KG1 (cell line): Measurements from ENCODE around the gene PDE4B.
A peak's percentile ranks its signal among the peaks of the same experiment; 100 is the strongest.
"Not testable (repeated sequence)": the region's sequence is repeated elsewhere in the genome, so short reads cannot be mapped to it uniquely, and the experiment has no call there.

ENCODE experiments used
- DNase-seq: peaks from one replicate; lab custom pipeline; 2025; lab: John Stamatoyannopoulos, UW

PDE4B gene

DNA sequence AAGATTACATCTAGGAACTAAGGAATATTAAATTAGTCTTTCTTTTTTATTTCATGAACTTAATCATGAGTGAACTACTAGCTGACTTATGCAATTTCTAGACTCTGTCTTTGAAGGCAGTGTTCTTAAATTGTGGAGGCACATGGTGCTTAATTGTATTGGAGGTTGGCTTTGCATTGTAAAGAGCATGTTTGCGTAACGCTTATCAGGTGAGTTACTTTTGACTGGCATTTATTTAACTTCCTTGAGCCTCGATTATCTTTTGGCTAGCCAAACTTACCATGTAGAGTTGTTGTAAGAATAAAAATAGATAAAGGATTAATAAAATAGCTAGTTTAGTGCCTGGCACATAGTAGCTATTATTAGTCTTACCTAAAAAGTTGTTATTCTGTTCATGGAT is 262.4 kb downstream of the PDE4B start:
- DNase-seq, result no peak

DNA sequence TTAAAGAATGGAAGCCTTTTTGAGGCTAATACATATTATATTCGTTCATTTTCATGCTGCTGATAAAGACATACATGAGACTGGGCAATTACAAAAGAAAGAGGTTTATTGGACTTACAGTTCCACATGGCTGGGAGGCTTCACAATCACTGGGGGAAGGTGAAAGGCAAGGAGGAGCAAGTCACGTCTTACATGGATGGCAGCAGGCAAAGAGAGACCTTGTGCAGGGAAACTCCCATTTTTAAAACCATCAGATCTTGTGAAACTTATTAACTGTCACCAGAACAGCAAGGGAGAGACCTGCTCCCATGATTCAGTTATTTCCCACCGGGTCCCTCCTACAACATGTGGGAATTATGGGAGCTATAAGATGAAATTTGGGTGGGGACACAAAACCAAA is 264.8 kb downstream of the PDE4B start:
- not testable (repeated sequence) for DNase-seq

DNA sequence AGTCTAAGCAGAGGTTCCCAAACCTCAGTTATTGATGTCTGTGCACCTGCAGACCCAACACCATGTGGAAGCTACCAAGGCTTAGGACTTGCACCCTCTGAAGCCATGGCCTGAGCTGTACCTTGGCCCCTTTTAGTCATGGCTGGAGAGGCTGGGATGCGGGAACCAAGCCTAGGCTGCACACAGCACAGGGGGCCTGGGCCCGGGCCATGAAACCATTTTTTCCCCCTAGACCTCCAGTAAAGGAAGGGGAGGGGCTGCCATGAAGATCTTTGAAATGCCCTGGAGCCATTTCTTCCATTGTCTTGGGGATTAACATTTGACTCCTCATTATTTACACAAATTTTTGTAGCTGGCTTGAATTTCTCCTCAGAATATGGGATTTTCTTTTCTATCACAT is 265.9 kb downstream of the PDE4B start:
- DNase-seq, result no peak

DNA sequence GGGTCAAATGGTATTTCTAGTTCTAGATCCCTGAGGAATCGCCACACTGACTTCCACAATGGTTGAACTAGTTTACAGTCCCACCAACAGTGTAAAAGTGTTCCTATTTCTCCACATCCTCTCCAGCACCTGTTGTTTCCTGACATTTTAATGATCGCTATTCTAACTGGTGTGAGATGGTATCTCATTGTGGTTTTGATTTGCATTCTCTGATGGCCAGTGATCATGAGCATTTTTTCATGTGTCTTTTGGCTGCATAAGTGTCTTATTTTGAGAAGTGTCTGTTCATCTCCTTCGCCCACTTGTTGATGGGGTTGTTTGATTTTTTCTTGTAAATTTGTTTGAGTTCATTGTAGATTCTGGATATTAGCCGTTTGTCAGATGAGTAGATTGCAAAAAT is 274.5 kb downstream of the PDE4B start:
- not testable (repeated sequence) for DNase-seq

DNA sequence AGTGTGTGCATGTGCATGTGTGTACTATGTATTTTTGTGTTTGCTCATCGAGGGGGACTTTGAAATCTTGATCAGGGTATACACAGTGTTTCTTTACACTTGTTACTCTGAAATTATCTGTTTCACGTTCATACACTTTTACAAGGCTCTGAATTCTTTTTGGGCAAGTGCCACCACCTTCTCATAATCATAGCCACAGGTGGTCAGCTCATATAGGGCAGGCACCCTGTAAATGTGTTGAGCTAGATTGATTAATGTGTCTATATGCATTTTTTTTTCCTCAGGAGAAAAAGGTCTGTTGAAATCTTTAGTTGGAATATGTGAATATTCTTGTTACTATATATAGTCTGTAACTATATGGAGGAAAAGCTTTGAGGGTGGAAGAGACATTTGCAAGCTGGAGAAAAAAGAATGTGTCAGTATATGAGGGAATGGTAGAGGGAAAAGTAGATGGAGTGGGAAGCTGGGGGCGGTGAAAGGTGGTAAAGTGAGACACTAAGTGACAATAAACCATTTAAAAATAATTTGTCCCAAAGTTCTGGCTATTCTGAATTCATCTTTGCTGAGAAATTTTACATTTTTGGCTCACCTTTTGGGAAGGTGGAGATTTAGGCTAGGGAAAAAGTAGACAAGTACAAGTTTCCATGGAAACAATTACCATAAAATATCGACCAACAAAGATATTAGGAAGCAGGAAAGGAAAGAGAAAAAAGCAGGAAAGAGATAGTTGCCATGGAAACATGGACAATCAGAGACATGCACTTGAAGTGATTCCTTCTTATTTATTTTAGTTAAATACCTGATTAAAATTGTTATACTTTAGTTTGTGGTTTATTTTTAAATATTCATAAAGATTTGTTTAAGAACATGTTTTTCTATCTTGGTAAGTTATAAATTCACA is 277.5 kb downstream of the PDE4B start:
- DNase-seq, result no peak

DNA sequence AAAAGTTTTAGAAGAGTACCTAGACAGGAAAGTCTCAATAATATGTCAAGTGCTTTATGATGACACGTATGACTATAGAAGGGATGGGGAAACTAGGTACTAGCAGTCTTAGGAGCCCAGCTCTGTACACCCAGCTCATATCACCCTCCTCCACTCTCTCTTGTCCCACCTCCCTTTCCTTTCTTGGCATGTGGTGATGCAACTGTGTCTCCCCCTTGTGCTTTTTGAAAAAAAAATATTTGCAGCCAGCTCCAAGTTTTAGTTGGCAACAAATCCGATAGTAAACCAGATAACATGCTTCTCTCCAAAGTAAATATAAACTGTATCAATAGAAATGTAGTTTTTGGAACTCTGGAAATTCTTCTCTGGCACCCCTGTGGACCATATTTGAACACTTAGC is 280.7 kb downstream of the PDE4B start:
- DNase-seq, result no peak

DNA sequence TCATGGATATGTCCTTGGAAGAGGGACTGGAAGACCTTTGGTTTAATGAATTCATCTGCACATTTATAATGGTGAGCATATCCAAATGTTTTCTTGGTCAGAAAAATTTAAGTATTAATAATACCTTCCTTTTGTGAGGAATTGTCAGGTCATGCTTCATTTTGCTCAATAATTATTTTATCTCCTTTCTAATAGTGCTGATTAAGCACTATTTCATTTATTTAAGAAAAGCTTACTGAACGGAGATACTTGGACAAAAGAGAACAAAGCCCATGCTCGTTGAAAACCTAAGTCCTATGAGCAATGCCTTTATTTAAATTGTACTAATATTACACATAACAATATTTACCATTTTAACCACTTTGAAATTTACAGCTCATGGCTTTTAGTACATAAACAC is 281.5 kb downstream of the PDE4B start:
- no peak for DNase-seq

DNA sequence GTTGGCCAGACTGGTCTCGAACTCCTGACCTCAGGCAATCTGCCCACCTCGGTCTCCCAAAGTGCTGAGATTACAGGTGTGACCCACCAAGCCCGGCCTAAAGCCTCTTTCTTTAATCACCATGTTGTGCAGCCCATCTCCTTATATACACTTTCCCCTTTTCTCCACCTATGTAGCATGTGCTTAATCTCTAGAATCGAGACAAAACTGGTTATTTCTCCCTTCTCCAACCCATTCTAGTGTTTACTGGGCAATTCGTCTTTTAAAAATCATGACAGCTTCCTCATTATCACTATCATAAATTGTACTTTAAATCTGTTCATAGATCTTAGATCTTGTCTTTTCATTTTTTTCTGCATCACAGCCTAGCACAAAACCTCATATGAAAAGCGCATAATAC is 285.7 kb downstream of the PDE4B start:
- no peak for DNase-seq

DNA sequence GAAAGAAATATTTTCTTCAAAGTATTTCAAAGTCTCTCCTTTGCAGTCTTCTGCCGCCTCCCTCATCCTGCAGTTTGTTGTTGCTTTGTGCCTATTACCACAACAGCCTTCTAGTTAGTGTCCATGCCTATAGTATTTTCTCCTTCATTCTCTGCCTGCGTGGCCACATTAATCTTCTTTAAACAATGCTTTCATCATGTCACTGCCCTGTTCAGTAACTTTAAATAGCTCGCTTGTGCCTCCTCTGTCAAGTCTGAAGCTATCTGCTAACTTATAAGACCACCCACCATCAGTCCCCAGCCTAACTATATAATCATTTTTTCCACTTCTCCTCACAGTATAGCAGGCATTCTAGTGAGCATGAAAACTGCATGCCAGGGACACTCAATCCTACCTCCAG is 290.3 kb downstream of the PDE4B start:
- no peak for DNase-seq

DNA sequence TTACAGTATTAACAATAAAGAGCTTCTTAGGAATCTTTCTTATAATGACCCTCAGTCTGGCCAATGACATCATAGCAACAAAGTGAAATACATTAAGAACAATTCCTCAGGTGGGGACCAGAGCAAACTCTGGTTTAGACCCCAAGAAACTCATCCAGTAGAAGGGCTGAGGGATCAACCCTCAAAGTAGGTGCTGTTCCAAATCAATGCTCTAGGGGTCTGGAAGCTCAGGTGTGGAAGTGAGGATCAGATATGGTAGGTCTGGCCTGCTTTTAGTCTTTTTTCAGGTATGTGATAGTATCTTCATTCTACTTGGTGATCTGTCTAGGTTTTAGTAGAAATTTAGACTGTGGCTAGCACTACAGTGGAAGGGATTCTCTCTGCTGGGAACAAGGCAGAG is 291.7 kb downstream of the PDE4B start:
- no peak for DNase-seq

DNA sequence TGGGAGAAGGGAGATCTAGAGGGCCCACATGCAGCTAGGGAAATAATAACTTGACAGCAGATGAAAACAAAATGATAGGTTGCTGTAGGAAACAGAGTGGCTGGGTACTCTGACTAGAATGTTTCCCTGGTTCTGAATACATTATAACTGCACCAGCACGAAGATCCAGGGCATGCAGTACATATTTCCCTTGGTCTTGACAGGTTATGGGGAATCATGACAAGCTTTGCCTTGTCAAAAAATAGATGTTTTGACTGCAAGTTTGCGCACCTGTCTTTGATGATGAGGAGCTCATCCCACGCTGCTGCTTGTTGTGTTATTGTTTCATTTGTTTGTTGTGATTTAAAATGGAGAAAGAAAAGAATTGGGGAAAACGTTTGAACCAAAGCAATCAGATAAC is 292.9 kb downstream of the PDE4B start:
- no peak for DNase-seq

DNA sequence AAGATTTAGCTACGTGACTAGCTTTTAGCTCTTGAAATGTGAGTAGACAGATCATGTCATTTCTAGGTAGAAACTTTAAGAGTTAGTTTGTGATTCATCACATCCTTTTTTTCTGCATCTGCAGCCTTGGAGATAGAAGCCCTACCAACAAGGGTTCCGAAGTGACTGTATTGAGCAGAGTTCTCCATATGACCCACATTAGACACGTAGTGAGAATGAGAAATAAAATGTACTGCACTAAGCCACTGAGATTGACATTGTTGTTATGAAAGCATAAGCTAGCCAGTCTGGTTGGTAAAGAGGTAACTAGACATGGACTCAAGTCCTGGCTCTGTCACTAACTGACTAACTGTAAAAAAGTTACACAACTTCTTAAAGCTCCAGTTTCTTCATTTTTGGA is 296.1 kb downstream of the PDE4B start:
- no peak for DNase-seq

DNA sequence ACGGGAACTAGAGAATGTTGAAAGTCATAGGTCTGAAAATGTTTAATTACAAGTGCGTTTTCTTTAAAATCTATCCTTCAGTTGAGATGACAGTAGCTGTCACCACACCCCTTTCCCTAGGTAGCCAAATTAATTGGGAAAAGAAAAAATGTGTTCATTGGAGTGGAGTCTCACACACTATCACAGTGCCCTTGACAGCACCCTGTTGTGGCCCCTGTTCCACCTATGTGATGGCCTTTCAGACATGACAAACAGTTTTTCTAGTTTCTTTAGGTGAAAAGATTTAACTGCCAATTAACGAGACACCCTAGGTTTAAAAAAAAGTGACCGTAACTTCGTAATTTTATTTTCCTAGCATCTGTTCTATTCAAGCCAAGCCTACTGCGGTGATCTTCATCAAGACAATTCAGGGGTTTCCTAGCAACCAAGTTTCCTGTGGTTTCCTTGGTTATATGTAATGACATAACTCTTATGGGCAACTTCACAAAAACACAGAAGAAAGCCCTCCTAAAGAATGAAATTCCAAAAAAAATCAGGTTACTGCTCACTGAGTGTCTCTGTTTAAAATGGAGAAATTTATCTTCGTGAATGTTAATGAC is 298.3 kb downstream of the PDE4B start:
- DNase-seq, result peak; percentile 59

DNA sequence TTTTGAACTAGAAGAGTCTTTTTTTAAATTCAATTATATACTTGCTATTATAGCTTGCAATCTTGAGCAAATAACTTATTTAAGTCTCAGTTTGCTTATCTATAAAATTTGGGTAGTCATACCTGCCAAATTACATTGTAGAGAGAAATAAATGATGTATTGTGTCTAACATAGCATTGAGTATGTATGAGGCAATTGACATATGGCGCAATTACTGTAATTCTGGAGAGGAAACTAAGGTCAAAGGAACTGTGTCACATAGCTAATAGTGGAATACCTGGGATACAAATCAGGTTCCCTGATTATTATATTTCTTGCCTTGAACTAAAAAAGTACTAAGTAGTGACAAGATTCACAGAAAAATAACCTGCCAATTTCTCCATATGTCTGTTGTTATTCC is 302.5 kb downstream of the PDE4B start:
- DNase-seq, result no peak

DNA sequence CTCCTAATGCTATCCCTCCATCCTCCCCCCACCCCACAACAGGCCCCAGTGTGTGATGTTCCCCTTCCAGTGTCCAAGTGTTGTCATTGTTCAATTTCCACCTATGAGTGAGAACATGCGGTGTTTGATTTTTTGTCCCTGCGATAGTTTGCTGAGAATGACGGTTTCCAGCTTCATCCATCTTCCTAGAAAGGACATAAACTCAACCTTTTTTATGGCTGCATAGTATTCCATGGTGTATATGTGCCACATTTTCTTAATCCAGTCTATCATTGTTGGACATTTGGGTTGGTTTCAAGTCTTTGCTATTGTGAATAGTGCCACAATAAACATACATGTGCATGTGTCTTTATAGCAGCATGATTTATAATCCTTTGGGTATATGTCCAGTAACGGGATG is 308.3 kb downstream of the PDE4B start:
- DNase-seq, result not testable (repeated sequence)

DNA sequence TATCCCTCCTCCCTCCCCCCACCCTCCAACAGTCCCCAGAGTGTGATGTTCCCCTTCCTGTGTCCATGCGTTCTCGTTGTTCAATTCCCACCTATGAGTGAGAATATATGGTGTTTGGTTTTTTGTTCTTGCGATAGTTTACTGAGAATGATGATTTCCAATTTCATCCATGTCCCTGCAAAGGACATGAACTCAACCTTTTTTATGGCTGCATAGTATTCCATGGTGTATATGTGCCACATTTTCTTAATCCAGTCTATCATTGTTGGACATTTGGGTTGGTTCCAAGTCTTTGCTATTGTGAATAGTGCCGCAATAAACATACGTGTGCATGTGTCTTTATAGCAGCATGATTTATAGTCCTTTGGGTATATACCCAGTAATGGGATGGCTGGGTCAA is 311.4 kb downstream of the PDE4B start:
- not testable (repeated sequence) for DNase-seq

DNA sequence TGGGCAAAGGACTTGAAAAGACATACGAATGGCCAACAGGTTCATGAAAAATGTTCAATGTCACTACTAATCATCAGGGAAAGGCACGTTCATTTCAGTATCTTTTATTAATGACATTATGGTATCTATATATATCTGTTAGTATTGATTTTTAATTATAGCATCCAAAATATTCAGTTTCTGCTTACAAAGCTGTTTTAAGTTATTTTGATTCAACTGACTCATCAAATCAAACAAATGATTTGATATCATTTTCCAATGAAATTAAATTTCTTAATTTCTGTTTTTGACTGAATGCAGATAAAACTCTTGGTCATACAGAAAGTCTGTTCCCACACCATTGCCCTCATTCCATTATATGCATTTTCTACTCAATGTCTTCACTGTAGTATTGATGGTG is 315.9 kb downstream of the PDE4B start:
- no peak for DNase-seq

DNA sequence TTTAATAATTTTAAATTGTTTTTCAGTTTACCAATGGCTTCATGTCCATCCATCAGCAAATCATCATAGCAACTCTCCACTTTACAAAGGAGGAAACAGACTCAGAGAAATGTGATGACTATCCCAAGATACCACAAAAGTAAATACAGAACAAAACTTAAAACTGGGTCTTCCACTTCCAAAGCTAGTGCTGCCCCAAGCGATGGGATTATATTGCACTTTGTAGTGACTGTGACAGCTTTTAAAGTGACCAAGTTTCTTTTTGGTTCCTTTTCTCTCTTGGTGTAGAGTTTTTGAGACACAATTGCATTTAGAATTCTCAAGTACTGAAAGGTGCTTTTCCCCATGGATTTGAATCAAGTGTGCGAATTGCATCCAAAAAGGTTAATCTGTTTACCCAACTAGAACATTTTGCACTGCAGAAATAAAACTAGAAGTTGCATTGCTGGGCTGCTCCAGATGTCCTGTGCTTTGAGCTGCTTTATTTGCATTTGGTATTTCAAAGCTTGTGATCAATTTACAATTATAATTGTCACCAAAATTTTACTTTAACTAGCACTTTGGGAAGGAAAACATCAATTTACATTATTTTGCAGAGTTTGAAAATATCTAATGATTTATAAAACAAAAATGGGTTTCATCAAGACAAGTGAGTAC is 320.2 kb downstream of the PDE4B start:
- no peak for DNase-seq

DNA sequence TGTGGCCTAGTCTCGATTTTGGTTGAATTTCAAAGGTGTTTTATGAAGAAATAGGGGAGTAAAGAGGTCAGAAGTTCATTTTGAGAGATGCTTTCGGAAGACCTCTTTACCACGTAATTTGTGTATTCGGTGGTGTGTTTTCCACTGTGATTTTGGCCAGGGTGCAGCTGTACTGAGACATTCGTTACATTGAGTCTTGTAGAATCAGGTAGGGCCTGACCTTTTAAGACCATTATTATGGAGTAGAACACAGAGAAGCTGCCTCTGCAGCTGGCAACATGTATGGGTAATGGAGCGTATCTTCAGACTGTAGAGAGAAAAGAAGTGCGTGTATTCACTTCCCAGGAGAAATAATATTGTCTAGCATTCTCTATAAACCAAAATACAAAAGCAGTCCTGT is 326.5 kb downstream of the PDE4B start:
- DNase-seq, result no peak

DNA sequence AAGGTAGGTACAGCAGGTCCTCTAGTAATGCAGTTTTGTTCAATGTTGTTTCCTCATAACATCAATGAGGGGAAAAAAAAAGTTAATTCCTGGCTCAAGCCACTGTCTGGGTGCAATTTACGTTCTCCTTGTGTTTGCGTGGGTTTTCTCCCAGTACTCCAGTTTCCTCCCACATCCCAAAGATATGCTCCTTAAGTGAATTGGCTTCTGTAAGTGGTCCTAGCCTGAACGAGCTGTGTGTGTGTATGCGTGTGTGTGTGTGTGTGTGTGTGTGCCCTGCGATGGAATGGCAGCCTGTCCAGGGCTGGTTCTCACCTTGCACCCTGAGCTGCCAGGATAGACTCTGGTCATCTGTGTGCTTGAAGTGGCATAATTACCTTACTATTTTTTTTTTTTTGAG is 332.0 kb downstream of the PDE4B start:
- no peak for DNase-seq

DNA sequence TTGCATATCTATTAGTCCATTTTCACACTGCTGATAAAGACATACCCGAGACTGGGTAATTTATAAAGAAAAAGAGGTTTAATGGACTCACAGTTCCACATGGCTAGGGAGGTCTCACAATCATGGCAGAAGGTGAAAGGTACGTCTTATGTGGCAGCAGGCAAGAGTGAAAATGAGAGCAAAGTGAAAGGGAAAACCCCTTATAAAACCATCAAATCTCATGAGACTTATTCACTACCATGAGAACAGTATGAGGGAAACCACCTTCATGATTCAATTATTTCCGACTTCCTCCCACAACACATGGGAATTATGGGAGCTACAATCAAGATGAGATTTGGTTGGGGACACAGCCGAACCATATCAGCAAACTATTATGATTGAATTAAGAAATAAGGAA is 335.9 kb downstream of the PDE4B start:
- DNase-seq, result not testable (repeated sequence)

DNA sequence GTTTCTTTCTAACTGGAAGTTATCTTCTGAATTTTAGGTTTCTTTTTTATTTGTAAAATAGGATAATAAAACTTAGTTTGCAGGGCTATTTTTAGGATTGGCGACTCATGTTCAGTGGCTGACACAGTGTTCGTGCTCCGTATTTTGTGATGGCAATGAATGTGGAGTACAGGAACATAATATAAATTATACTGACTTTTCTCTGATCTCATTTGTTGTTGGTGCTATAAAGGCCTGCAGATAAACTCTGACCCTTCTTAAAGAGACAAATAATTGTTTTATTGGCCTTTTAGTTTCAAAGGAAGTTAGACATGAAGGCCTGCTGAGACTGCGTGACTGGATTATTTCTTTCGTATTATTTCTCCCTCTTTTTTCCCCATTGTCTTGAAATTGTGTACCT is 339.6 kb downstream of the PDE4B start:
- no peak for DNase-seq

DNA sequence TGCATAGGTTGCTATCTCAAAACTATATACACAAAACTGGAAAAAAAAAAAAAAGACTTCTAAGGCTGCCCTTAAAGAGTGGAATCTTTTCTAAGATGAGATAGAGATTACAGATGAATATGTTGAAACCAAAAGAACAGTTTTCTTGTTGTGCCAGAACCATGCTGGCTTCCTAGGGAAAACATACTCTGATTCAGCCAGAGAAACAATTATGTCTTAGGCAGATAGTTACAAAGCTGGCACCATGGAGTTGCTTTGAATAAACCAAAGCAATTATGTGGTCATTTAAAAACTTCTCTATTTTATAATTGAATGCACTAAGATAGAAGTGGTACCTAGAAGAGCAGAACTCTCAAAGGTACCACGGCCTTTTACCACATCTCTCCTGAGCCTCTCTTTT is 341.3 kb downstream of the PDE4B start:
- no peak for DNase-seq
